CD14-positive monocyte (primary cell): Measurements from ENCODE around the gene CNTRL. TPM values are rescaled to one million over a fixed set of nuclear protein-coding genes. Genes with fewer than 3 reads are reported as not detected.

Experiments
- DNase-seq, 3 donors: peaks; one replicate each; pipeline ENCODE4 v3.0.0-alpha.2; 2011 to 2022
- H2AFZ ChIP-seq: 2 replicates; pipeline ENCODE4 v1.6.0; 2012; ENCODE audit warnings: mild to moderate bottlenecking, low read depth, low read length, inconsistent platforms; ENCODE audit not compliant: insufficient read depth, poor library complexity, severe bottlenecking
- H3K27ac ChIP-seq, 2 donors: 1 replicate in 1 of 2; 2 replicates in 1 of 2; pipeline ENCODE4 v1.5.1; 2012 to 2013; ENCODE audit warnings: low read length in 2 of 2, control low read depth in 1 of 2, inconsistent platforms in 1 of 2, low read depth in 1 of 2, mild to moderate bottlenecking in 1 of 2
- H3K27me3 ChIP-seq, 2 donors: one replicate each; pipeline versions ENCODE4 v1.6.0 to v1.6.1; 2011 to 2013; ENCODE audit warnings: low read length in 2 of 2; ENCODE audit not compliant: control insufficient read depth in 2 of 2, insufficient read depth in 2 of 2
- H3K36me3 ChIP-seq, 2 donors: replicated peaks in 1 of 2; 1 replicate in 1 of 2; 2 replicates in 1 of 2; pipeline versions ENCODE4 v1.5.1 to v1.6.1; 2012 to 2013; ENCODE audit warnings: low read length in 2 of 2, control low read depth in 1 of 2, inconsistent platforms in 1 of 2, mild to moderate bottlenecking in 1 of 2; ENCODE audit not compliant: insufficient read depth in 2 of 2, control insufficient read depth in 1 of 2
- H3K4me1 ChIP-seq, 2 donors: 1 replicate in 1 of 2; 2 replicates in 1 of 2; pipeline versions ENCODE4 v1.5.1 to v1.6.1; 2012 to 2013; ENCODE audit warnings: low read length in 2 of 2, control low read depth in 1 of 2, inconsistent platforms in 1 of 2, mild to moderate bottlenecking in 1 of 2, moderate library complexity in 1 of 2; ENCODE audit not compliant: insufficient read depth in 2 of 2, control insufficient read depth in 1 of 2
- H3K4me2 ChIP-seq: replicated peaks from 2 replicates; pipeline ENCODE3; 2012; ENCODE audit warnings: low read length, moderate library complexity, mild to moderate bottlenecking; ENCODE audit not compliant: poor library complexity, severe bottlenecking; ENCODE audit errors: extremely low read depth
- H3K4me3 ChIP-seq, 3 experiments: fragments of 200-600 bp in 1 of 3; sonication (generic) in 1 of 3; replicated peaks in 1 of 3; 1 replicate in 2 of 3; 2 replicates in 1 of 3; pipeline ENCODE4 v1.5.1; 2011 to 2013; ENCODE audit warnings: low read length in 3 of 3, mild to moderate bottlenecking in 3 of 3, control low read depth in 2 of 3, low read depth in 2 of 3, inconsistent platforms in 1 of 3, moderate library complexity in 1 of 3
- H3K79me2 ChIP-seq: 2 replicates; pipeline ENCODE4 v1.6.0; 2012; ENCODE audit warnings: mild to moderate bottlenecking, control low read depth, inconsistent platforms, low read length, moderate library complexity; ENCODE audit not compliant: insufficient read depth
- H3K9ac ChIP-seq: 2 replicates; pipeline ENCODE4 v1.6.0; 2017; ENCODE audit warnings: low read length, mild to moderate bottlenecking; ENCODE audit not compliant: insufficient read depth, poor library complexity, severe bottlenecking
- H3K9me3 ChIP-seq, 2 donors: replicated peaks in 1 of 2; 1 replicate in 1 of 2; 2 replicates in 1 of 2; pipeline versions ENCODE4 v1.5.1 to v1.6.1; 2012 to 2013; ENCODE audit warnings: low read length in 2 of 2, control low read depth in 1 of 2; ENCODE audit not compliant: control insufficient read depth in 1 of 2, insufficient read depth in 1 of 2
- H4K20me1 ChIP-seq: 2 replicates; pipeline ENCODE4 v1.6.0; 2012; ENCODE audit warnings: mild to moderate bottlenecking, low read length, control low read depth, moderate library complexity; ENCODE audit not compliant: insufficient read depth
- H3K27ac Mint-ChIP-seq, 7 donors: one replicate each; pipeline ENCODE4 v1.8.0; 2020; ENCODE audit warnings: mild to moderate bottlenecking in 7 of 7, mixed read lengths in 7 of 7, moderate library complexity in 6 of 7, inconsistent platforms in 2 of 7
- H3K27me3 Mint-ChIP-seq, 3 donors: one replicate each; pipeline ENCODE4 v1.8.0; 2021 to 2022; ENCODE audit warnings: low read depth in 3 of 3, mild to moderate bottlenecking in 3 of 3, mixed read lengths in 3 of 3, moderate library complexity in 3 of 3, inconsistent platforms in 1 of 3
- H3K36me3 Mint-ChIP-seq, 2 donors: one replicate each; pipeline ENCODE4 v1.8.0; 2020; ENCODE audit warnings: mixed read lengths in 2 of 2, inconsistent platforms in 1 of 2, mild to moderate bottlenecking in 1 of 2
- H3K4me1 Mint-ChIP-seq: one replicate; pipeline ENCODE4 v1.8.0; 2020; ENCODE audit warnings: mild to moderate bottlenecking, mixed read lengths
- H3K4me3 Mint-ChIP-seq, 2 donors: one replicate each; pipeline ENCODE4 v1.8.0; 2020; ENCODE audit warnings: mild to moderate bottlenecking in 2 of 2, mixed read lengths in 2 of 2, moderate library complexity in 1 of 2
- H3K9me3 Mint-ChIP-seq, 7 donors: one replicate each; pipeline ENCODE4 v1.8.0; 2020 to 2022; ENCODE audit warnings: mixed read lengths in 7 of 7, mild to moderate bottlenecking in 6 of 7, moderate library complexity in 6 of 7, inconsistent platforms in 2 of 7
- CTCF ChIP-seq: fragments of 200-600 bp; IDR thresholded peaks from one replicate; pipeline ENCODE4 v1.8.0; 2022; ENCODE audit warnings: antibody characterized with exemption, mild to moderate bottlenecking
- WGBS: methylation state at CpG from one replicate; pipeline ENCODE4 v1.1.5; 2013; ENCODE audit warnings: missing lambda C conversion rate; ENCODE audit not compliant: insufficient coverage; 5-methylcytosine and 5-hydroxymethylcytosine counted together
- intact Hi-C, 2 donors: fragments of 100-400 bp; cut with micrococcal nuclease; formaldehyde crosslinking; loops; one replicate each; pipeline versions ENCODE4 v1.15.0 to v1.15.1; 2023
- polyA plus RNA-seq, 3 donors: library from polyadenylated mRNA; depleted of rRNA in 1 of 3; unstranded in 2 of 3; stranded (reverse) in 1 of 3; fragments of 300-500 nt in 2 of 3; fragments of >200 nt in 1 of 3; fragmentation: Illumina TruSeq in 2 of 3; gene quantifications; 1 replicate in 2 of 3; 2 replicates in 1 of 3; pipeline ENCODE4 v1.2.3, GENCODE V29; 2012 to 2021

CNTRL gene
- polyA plus RNA-seq, 3 donors, result 3.9 to 26.8 (median 4.8) TPM

- peaks cover 0 to 2% (median 0%) of the 10 kb centered on the region in 3 donors for H3K27me3 Mint-ChIP-seq
- Histone ChIP-seq H3K4me3 (peak overlapping the region; percentile 62 to 98 (median 85)), H3K27ac (peak overlapping the region; percentile 94 to 97), H3K9ac (peak overlapping the region; percentile 83), H3K9me3 (no peaks in the 10 kb centered on the region), H3K79me2 (peaks cover 67% of the 10 kb centered on the region), H3K4me2 (peak overlapping the region; percentile 76), H3K36me3 (no peaks in the 10 kb centered on the region), H4K20me1 (peaks cover 8% of the 10 kb centered on the region), H3K4me1 (peaks cover 49 to 52% of the 10 kb centered on the region in 2 donors), H2AFZ (peak overlapping the region; percentile 87), H3K27me3 (no peaks in the 10 kb centered on the region)
- H3K27ac Mint-ChIP-seq, result peak overlapping the region; percentile 92 to 99 (median 97)
- TF ChIP-seq CTCF, result peak; percentile 51
- peak; percentile 46 to 67 (median 57) for DNase-seq
- 2% methylated on average over 5 of the region's 16 CpGs for WGBS
- H3K4me1 Mint-ChIP-seq, result peaks cover 55% of the 10 kb centered on the region
- H3K4me3 Mint-ChIP-seq, result peak overlapping the region; percentile 97 to 99
- peaks cover under 1 to 4% of the 10 kb centered on the region in 2 donors for H3K36me3 Mint-ChIP-seq
- peaks cover 0 to 6% (median 3%) of the 10 kb centered on the region in 7 donors for H3K9me3 Mint-ChIP-seq
- intact Hi-C loops, result loop anchor here in 1 of 2 donors (5.0 kb wide), 1 partner anchor 320 kb away; no protein-coding TSS in a partner anchor
Observed at GRCh38 chr9:121071756-121072421, 2.9 kb upstream of the CNTRL start.

GRCh38 chr9:121073038-121073437 is 1.7 kb upstream of the CNTRL start:
- Mint-ChIP-seq H3K4me3 (peak overlapping the region; percentile 97 to 99), H3K4me1 (peaks cover 55% of the 10 kb centered on the region), H3K27ac (peak overlapping the region; percentile 92 to 99 (median 97)), H3K9me3 (peaks cover 0 to 4% (median 1%) of the 10 kb centered on the region in 7 donors), H3K36me3 (peaks cover 0 to under 1% of the 10 kb centered on the region in 2 donors), H3K27me3 (peaks cover 0 to 2% (median 0%) of the 10 kb centered on the region in 3 donors)
- intact Hi-C loops, result loop anchor here in 1 of 2 donors (5.0 kb wide), 1 partner anchor 321 kb away; no protein-coding TSS in a partner anchor
- H4K20me1 ChIP-seq, result peaks cover 18% of the 10 kb centered on the region
- H3K9ac ChIP-seq, result no peak overlapping the region
- H3K79me2 ChIP-seq, result peaks cover 77% of the 10 kb centered on the region
- peak overlapping the region; percentile 23 to 97 for H3K27ac ChIP-seq
- peak overlapping the region in 1 of 3 experiments; percentile 85 for H3K4me3 ChIP-seq
- TF ChIP-seq CTCF, result no peak
- H3K27me3 ChIP-seq, result no peaks in the 10 kb centered on the region
- no CpG with 5 or more reads among the region's 4 CpGs for WGBS
- DNase-seq, result peak in 2 of 3 donors; percentile 24 to 49
- peak overlapping the region; percentile 88 for H3K4me2 ChIP-seq
- H3K4me1 ChIP-seq, result peaks cover 47 to 53% of the 10 kb centered on the region in 2 donors
- peak overlapping the region; percentile 48 for H2AFZ ChIP-seq
- H3K36me3 ChIP-seq, result peaks cover 0 to 2% of the 10 kb centered on the region in 2 donors
- no peaks in the 10 kb centered on the region for H3K9me3 ChIP-seq
